ENCODE data around the gene CDK5RAP3. TPM values are rescaled to one million over a fixed set of nuclear protein-coding genes. Genes with fewer than 3 reads are reported as not detected.
"Not testable (repeated sequence)": the region's sequence is repeated elsewhere in the genome, so short reads cannot be mapped to it uniquely, and the experiment has no call there.

CDK5RAP3 gene
- total RNA-seq, 1 donor from 2014 or later: 190 TPM

GRCh38 chr17:47999582-47999981 lies 28.7 kb downstream of the CDK5RAP3 start:
- Mint-ChIP-seq H3K4me1 (ENCODE audit: low read depth) (peaks cover 6% of the 10 kb centered on the region), H3K36me3 (ENCODE audit: low read depth) (no peaks in the 10 kb centered on the region), H3K9me3 (no peaks in the 10 kb centered on the region), H3K27ac (no peak overlapping the region), H3K27me3 (ENCODE audit: insufficient read depth) (peaks cover 15% of the 10 kb centered on the region), H3K4me3 (no peak overlapping the region)
- intact Hi-C loops (cut with micrococcal nuclease): no loop called here
- no peak for DNase-seq (ENCODE audit: low spot score)

- H3K27ac Mint-ChIP-seq: no peak overlapping the region
- peaks cover 18% of the 10 kb centered on the region for H3K27me3 Mint-ChIP-seq (ENCODE audit: insufficient read depth)
- H3K36me3 Mint-ChIP-seq (ENCODE audit: low read depth): no peaks in the 10 kb centered on the region
- no peak for DNase-seq (ENCODE audit: low spot score)
- H3K9me3 Mint-ChIP-seq: no peaks in the 10 kb centered on the region
- H3K4me1 Mint-ChIP-seq (ENCODE audit: low read depth): peaks cover 15% of the 10 kb centered on the region
- intact Hi-C loops (cut with micrococcal nuclease): no loop called here
- H3K4me3 Mint-ChIP-seq: no peak overlapping the region
Observed at GRCh38 chr17:48001197-48001596, 30.3 kb downstream of the CDK5RAP3 start.

- DNase-seq (ENCODE audit: low spot score); H3K9me3 Mint-ChIP-seq; H3K27ac Mint-ChIP-seq; H3K36me3 Mint-ChIP-seq (ENCODE audit: low read depth); H3K4me3 Mint-ChIP-seq; intact Hi-C loops (cut with micrococcal nuclease): not testable (repeated sequence)
- peaks cover 15% of the 10 kb centered on the region for H3K4me1 Mint-ChIP-seq (ENCODE audit: low read depth)
- peaks cover 14% of the 10 kb centered on the region for H3K27me3 Mint-ChIP-seq (ENCODE audit: insufficient read depth)
Observed at GRCh38 chr17:48001657-48002056, 30.7 kb downstream of the CDK5RAP3 start.

- Mint-ChIP-seq H3K27ac (no peak overlapping the region), H3K9me3 (no peaks in the 10 kb centered on the region), H3K4me3 (no peak overlapping the region), H3K4me1 (ENCODE audit: low read depth) (peaks cover 15% of the 10 kb centered on the region), H3K36me3 (ENCODE audit: low read depth) (no peaks in the 10 kb centered on the region), H3K27me3 (ENCODE audit: insufficient read depth) (peaks cover 20% of the 10 kb centered on the region)
- intact Hi-C loops (cut with micrococcal nuclease): no loop called here
- DNase-seq (ENCODE audit: low spot score): no peak
Observed at GRCh38 chr17:48002266-48002915, 31.5 kb downstream of the CDK5RAP3 start.

- Mint-ChIP-seq H3K27me3 (ENCODE audit: insufficient read depth) (peaks cover 25% of the 10 kb centered on the region), H3K4me3 (no peak overlapping the region), H3K9me3 (no peaks in the 10 kb centered on the region), H3K4me1 (ENCODE audit: low read depth) (peaks cover 15% of the 10 kb centered on the region), H3K27ac (no peak overlapping the region), H3K36me3 (ENCODE audit: low read depth) (no peaks in the 10 kb centered on the region)
- DNase-seq (ENCODE audit: low spot score): no peak
- intact Hi-C loops (cut with micrococcal nuclease): no loop called here
Observed at GRCh38 chr17:48002916-48003416, 32.1 kb downstream of the CDK5RAP3 start.

GRCh38 chr17:48003417-48004151 lies 32.7 kb downstream of the CDK5RAP3 start:
- Mint-ChIP-seq H3K36me3 (ENCODE audit: low read depth) (no peaks in the 10 kb centered on the region), H3K4me3 (no peak overlapping the region), H3K27ac (no peak overlapping the region), H3K9me3 (no peaks in the 10 kb centered on the region), H3K27me3 (ENCODE audit: insufficient read depth) (peaks cover 28% of the 10 kb centered on the region), H3K4me1 (ENCODE audit: low read depth) (peaks cover 15% of the 10 kb centered on the region)
- DNase-seq (ENCODE audit: low spot score): no peak
- intact Hi-C loops (cut with micrococcal nuclease): no loop called here

- Mint-ChIP-seq H3K9me3 (no peaks in the 10 kb centered on the region), H3K4me1 (ENCODE audit: low read depth) (peaks cover 15% of the 10 kb centered on the region), H3K36me3 (ENCODE audit: low read depth) (no peaks in the 10 kb centered on the region), H3K27ac (no peak overlapping the region), H3K27me3 (ENCODE audit: insufficient read depth) (peaks cover 35% of the 10 kb centered on the region), H3K4me3 (no peak overlapping the region)
- intact Hi-C loops (cut with micrococcal nuclease): no loop called here
- DNase-seq (ENCODE audit: low spot score): no peak
Observed at GRCh38 chr17:48004983-48005382, 34.1 kb downstream of the CDK5RAP3 start.

- DNase-seq (ENCODE audit: low spot score): no peak
- intact Hi-C loops (cut with micrococcal nuclease): no loop called here
- Mint-ChIP-seq H3K27ac (no peak overlapping the region), H3K4me3 (no peak overlapping the region), H3K4me1 (ENCODE audit: low read depth) (peaks cover 21% of the 10 kb centered on the region), H3K9me3 (no peaks in the 10 kb centered on the region), H3K27me3 (ENCODE audit: insufficient read depth) (peaks cover 35% of the 10 kb centered on the region), H3K36me3 (ENCODE audit: low read depth) (no peaks in the 10 kb centered on the region)
Observed at GRCh38 chr17:48006936-48007709, 36.2 kb downstream of the CDK5RAP3 start.

- Mint-ChIP-seq H3K4me1 (ENCODE audit: low read depth) (peaks cover 8% of the 10 kb centered on the region), H3K27ac (no peak overlapping the region), H3K27me3 (ENCODE audit: insufficient read depth) (peaks cover 24% of the 10 kb centered on the region), H3K36me3 (ENCODE audit: low read depth) (no peaks in the 10 kb centered on the region), H3K4me3 (no peak overlapping the region), H3K9me3 (no peaks in the 10 kb centered on the region)
- no peak for DNase-seq (ENCODE audit: low spot score)
- intact Hi-C loops (cut with micrococcal nuclease): loop anchor here (5.0 kb wide), 2 partner anchors 33 to 113 kb away; partner anchors contain the start of gene SP2
Observed at GRCh38 chr17:48010193-48010592, 39.3 kb downstream of the CDK5RAP3 start.

GRCh38 chr17:48011405-48012150 lies 40.7 kb downstream of the CDK5RAP3 start:
- peak overlapping the region; percentile 37 for H3K27ac Mint-ChIP-seq

GRCh38 chr17:48012151-48012520 lies 41.2 kb downstream of the CDK5RAP3 start:
- Mint-ChIP-seq H3K36me3 (ENCODE audit: low read depth) (no peaks in the 10 kb centered on the region), H3K4me3 (peak overlapping the region; percentile 84), H3K27me3 (ENCODE audit: insufficient read depth) (peaks cover 20% of the 10 kb centered on the region), H3K27ac (no peak overlapping the region), H3K9me3 (no peaks in the 10 kb centered on the region), H3K4me1 (ENCODE audit: low read depth) (peaks cover 6% of the 10 kb centered on the region)
- DNase-seq (ENCODE audit: low spot score): peak; percentile 67
- intact Hi-C loops (cut with micrococcal nuclease): loop anchor here (5.0 kb wide), 2 partner anchors 35 to 115 kb away; partner anchors contain the start of gene SP2

More at GRCh38 chr17:48011405-48012150, 40.7 kb downstream of the CDK5RAP3 start:
- intact Hi-C loops (cut with micrococcal nuclease): loop anchor here (1.0 to 5.0 kb wide), 4 partner anchors 14 to 607 kb away; partner anchors contain the start of gene SP2
- DNase-seq (ENCODE audit: low spot score): peak; percentile 44
- Mint-ChIP-seq H3K4me3 (peak overlapping the region; percentile 84), H3K9me3 (no peaks in the 10 kb centered on the region), H3K4me1 (ENCODE audit: low read depth) (peaks cover 6% of the 10 kb centered on the region), H3K27me3 (ENCODE audit: insufficient read depth) (peaks cover 24% of the 10 kb centered on the region), H3K36me3 (ENCODE audit: low read depth) (no peaks in the 10 kb centered on the region)

GRCh38 chr17:48012654-48013053 lies 41.7 kb downstream of the CDK5RAP3 start:
- peak overlapping the region; percentile 57 for H3K4me3 Mint-ChIP-seq
- intact Hi-C loops (cut with micrococcal nuclease): loop anchor here (5.0 kb wide), 2 partner anchors 35 to 115 kb away; partner anchors contain the start of gene SP2
- peaks cover 15% of the 10 kb centered on the region for H3K27me3 Mint-ChIP-seq (ENCODE audit: insufficient read depth)
- no peak for DNase-seq (ENCODE audit: low spot score)
- no peaks in the 10 kb centered on the region for H3K36me3 Mint-ChIP-seq (ENCODE audit: low read depth)
- H3K4me1 Mint-ChIP-seq (ENCODE audit: low read depth): peaks cover 10% of the 10 kb centered on the region
- peak overlapping the region; percentile 16 for H3K27ac Mint-ChIP-seq
- H3K9me3 Mint-ChIP-seq: no peaks in the 10 kb centered on the region

Data from activated T-helper 1 cell treated with anti-CD3 and anti-CD28 coated beads, Interleukin-12 subunit alpha, Interleukin-12 subunit beta, Interleukin-2, Interleukin-4 antibody, amounts not matched to agents 30 ng/mL and 10 ng/mL and 1 ng/mL, durations not matched to agents 14 hours and 24 hours and 36 hours (primary cell).